ENCODE data around the gene NUMA1. TPM values are rescaled to one million over a fixed set of nuclear protein-coding genes. Genes with fewer than 3 reads are reported as not detected.

The NUMA1 gene, protein sequence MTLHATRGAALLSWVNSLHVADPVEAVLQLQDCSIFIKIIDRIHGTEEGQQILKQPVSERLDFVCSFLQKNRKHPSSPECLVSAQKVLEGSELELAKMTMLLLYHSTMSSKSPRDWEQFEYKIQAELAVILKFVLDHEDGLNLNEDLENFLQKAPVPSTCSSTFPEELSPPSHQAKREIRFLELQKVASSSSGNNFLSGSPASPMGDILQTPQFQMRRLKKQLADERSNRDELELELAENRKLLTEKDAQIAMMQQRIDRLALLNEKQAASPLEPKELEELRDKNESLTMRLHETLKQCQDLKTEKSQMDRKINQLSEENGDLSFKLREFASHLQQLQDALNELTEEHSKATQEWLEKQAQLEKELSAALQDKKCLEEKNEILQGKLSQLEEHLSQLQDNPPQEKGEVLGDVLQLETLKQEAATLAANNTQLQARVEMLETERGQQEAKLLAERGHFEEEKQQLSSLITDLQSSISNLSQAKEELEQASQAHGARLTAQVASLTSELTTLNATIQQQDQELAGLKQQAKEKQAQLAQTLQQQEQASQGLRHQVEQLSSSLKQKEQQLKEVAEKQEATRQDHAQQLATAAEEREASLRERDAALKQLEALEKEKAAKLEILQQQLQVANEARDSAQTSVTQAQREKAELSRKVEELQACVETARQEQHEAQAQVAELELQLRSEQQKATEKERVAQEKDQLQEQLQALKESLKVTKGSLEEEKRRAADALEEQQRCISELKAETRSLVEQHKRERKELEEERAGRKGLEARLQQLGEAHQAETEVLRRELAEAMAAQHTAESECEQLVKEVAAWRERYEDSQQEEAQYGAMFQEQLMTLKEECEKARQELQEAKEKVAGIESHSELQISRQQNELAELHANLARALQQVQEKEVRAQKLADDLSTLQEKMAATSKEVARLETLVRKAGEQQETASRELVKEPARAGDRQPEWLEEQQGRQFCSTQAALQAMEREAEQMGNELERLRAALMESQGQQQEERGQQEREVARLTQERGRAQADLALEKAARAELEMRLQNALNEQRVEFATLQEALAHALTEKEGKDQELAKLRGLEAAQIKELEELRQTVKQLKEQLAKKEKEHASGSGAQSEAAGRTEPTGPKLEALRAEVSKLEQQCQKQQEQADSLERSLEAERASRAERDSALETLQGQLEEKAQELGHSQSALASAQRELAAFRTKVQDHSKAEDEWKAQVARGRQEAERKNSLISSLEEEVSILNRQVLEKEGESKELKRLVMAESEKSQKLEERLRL (N-terminal part only)
- 100 to 1,000 TPM; 154 to 167 TPM for total RNA-seq

DNA sequence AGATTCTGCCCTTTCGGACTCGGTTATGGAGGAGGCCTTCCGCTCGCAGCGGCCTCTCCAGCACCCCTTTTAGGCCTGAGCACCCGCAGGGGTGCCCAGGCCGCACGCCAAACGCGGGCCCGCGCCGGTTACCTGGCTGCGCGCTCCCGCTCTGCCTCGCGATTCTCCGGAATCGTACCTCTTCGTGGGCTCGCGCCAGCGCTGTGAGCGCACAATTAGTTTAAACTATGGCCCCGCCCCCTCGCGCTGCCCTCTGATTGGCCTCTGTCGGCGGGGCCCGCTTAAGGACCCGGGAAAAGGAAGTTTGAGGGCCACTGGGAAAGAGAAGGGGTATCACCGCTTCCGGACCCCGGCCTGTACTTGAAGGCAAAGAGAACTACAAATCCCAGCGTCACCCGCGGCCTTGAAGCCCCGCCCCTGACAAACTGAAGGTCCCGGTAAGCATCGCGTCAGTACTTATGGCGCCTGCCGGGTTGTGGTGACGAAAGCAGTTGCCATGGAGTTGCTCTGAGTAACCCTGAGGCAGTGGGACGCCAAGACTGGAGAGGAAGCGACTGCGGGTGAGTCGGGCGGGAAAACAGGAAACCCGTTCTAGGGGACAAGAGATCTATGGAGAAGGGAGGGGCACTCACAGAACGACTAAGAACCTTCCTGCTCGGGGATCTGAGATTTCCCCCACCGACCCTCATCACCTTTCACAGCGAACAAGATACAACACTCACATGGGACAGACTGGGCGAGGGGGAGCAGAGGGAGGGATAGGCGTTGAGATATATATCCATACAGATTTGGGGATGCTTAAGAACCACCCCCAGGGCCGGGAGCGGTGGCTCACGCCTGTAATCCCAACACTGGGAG is at the start of gene NUMA1, which contains the start of gene LRRC51:
Gene NUMA1 (minus strand): TSS at position 217 of the 858 bp plus-strand sequence. CDS start 44,599 bp downstream, outside the sequence.
Gene LRRC51 (plus strand): TSS at position 525 of the 858 bp plus-strand sequence. CDS start 8,234 bp downstream, outside the sequence.
- peak within 1 kb of the TSS; percentile 94 for H3K27ac Mint-ChIP-seq
- POLR2A ChIA-PET = interaction anchor here (0.6 to 0.9 kb wide), 2 partner anchors 32 to 152 kb away, joined by 4 to 8 read pairs; partner anchors contain the start of genes ANAPC15 and XNDC1N
- ATAC-seq (peak; percentile 96), DNase-seq (peak; percentile 100)
- CTCF ChIA-PET = interaction anchor here (1.2 to 2.0 kb wide), 3 partner anchors 17 to 28 kb away, joined by 3 to 10 read pairs (median 5); partner anchors contain the start of gene TOMT
- H3K4me3 Mint-ChIP-seq = peak within 1 kb of the TSS; percentile 91
- peaks cover 37% of the 10 kb centered on the region for H3K4me1 Mint-ChIP-seq
- intact Hi-C loops (cut with DNase I, micrococcal nuclease) = loop anchor here (1.0 to 2.0 kb wide), 13 partner anchors 23 to 1699 kb away; partner anchors contain the start of genes ANAPC15 (in 2 of the 2), CLPB (in 2 of the 2), LAMTOR1 (in 2 of the 2) and ATG16L2 (in 1 of the 2)
- H3K36me3 Mint-ChIP-seq (ENCODE audit: low read depth) = peaks cover 10% of the 10 kb centered on the region
- no peaks in the 10 kb centered on the region for H3K9me3 Mint-ChIP-seq (ENCODE audit: low read depth)
- H3K27me3 Mint-ChIP-seq = no peaks in the 10 kb centered on the region

DNA sequence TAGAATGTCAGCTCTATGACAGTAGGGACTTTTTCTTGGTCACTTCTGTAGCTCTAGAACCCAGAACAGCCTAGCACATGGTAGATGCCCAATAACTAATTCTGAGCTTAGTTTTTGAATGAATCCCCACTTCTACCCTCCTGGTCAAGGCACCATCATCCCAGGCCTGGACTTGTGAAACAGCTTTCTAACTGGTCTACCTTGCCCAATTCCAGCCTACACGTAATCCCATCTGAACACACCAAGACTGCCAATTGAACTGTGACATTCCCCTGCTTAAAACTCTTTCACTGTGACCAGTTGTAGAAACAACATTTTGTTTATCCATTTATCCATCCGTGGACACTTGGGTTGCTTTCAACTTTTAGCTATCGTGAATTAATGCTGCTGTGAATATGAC is 49.0 kb upstream of the NUMA1 start:
- no peaks in the 10 kb centered on the region for H3K4me1 Mint-ChIP-seq
- H3K4me3 Mint-ChIP-seq = no peak overlapping the region
- no peak overlapping the region for H3K27ac Mint-ChIP-seq
- H3K27me3 Mint-ChIP-seq = peaks cover 15% of the 10 kb centered on the region
- no peak for ATAC-seq
- POLR2A ChIA-PET = interaction anchor here (0.7 kb wide), 1 partner anchor 107 kb away, joined by 6 read pairs; no protein-coding TSS in a partner anchor
- H3K36me3 Mint-ChIP-seq (ENCODE audit: low read depth) = peaks cover 3% of the 10 kb centered on the region
- intact Hi-C loops (cut with DNase I, micrococcal nuclease) = no loop called here
- no peak for DNase-seq
- CTCF ChIA-PET = interaction anchor here (0.6 to 1.2 kb wide), 6 partner anchors 10 to 152 kb away, joined by 3 to 6 read pairs (median 3); no protein-coding TSS in a partner anchor
- peaks cover 11% of the 10 kb centered on the region for H3K9me3 Mint-ChIP-seq (ENCODE audit: low read depth)

DNA sequence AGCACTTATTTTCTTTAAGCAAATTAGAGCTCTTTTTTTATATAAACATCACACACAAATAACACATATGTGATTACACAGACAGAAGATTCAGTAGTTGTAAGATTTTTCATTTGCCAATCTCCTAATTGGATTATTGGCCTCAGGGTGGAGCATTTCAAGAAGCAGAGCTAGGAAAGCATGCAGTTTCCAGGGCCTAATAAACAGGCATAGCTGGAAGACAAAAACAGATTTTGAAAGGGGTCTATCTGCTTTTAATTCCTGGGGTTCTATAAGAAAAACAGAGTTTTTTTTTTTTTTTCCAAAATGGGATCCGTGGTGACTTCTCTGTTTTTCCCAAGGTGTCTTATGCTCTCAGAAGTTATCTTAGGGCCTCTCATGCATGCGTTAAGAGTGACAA is 47.6 kb upstream of the NUMA1 start:
- POLR2A ChIA-PET = no interaction called here
- Mint-ChIP-seq H3K4me1 (no peaks in the 10 kb centered on the region), H3K4me3 (no peak overlapping the region), H3K27me3 (peaks cover 13% of the 10 kb centered on the region), H3K27ac (no peak overlapping the region), H3K36me3 (ENCODE audit: low read depth) (peaks cover 3% of the 10 kb centered on the region), H3K9me3 (ENCODE audit: low read depth) (peaks cover 11% of the 10 kb centered on the region)
- intact Hi-C loops (cut with DNase I, micrococcal nuclease) = no loop called here
- ATAC-seq = no peak
- no peak for DNase-seq
- CTCF ChIA-PET = interaction anchor here (0.7 to 1.5 kb wide), 3 partner anchors 17 to 115 kb away, joined by 3 to 4 read pairs (median 4); no protein-coding TSS in a partner anchor

GRCh38 chr11:72125956-72126355 is 45.6 kb upstream of the NUMA1 start:
- intact Hi-C loops (cut with DNase I, micrococcal nuclease) = no loop called here
- peaks cover 7% of the 10 kb centered on the region for H3K27me3 Mint-ChIP-seq

GRCh38 chr11:72124046-72124445 is 43.7 kb upstream of the NUMA1 start:
- ATAC-seq (no peak), DNase-seq (no peak)
- Mint-ChIP-seq H3K36me3 (ENCODE audit: low read depth) (peaks cover 2% of the 10 kb centered on the region), H3K9me3 (ENCODE audit: low read depth) (peaks cover 9% of the 10 kb centered on the region), H3K27me3 (peaks cover 7% of the 10 kb centered on the region), H3K27ac (no peak overlapping the region), H3K4me1 (no peaks in the 10 kb centered on the region), H3K4me3 (no peak overlapping the region)
- ChIA-PET CTCF (interaction anchor here (1.7 kb wide), 1 partner anchor 20 kb away, joined by 8 read pairs; no protein-coding TSS in a partner anchor), POLR2A (no interaction called here)
- intact Hi-C loops (cut with DNase I, micrococcal nuclease) = no loop called here

More at GRCh38 chr11:72125956-72126355, 45.6 kb upstream of the NUMA1 start:
- ChIA-PET POLR2A (no interaction called here), CTCF (interaction anchor here (0.9 to 2.6 kb wide), 2 partner anchors 18 to 149 kb away, joined by 3 to 11 read pairs; no protein-coding TSS in a partner anchor)
- H3K27ac Mint-ChIP-seq = no peak overlapping the region
- no peak overlapping the region for H3K4me3 Mint-ChIP-seq
- peaks cover 3% of the 10 kb centered on the region for H3K36me3 Mint-ChIP-seq (ENCODE audit: low read depth)
- peaks cover 11% of the 10 kb centered on the region for H3K9me3 Mint-ChIP-seq (ENCODE audit: low read depth)
- DNase-seq = no peak
- no peaks in the 10 kb centered on the region for H3K4me1 Mint-ChIP-seq
- ATAC-seq = no peak

DNA sequence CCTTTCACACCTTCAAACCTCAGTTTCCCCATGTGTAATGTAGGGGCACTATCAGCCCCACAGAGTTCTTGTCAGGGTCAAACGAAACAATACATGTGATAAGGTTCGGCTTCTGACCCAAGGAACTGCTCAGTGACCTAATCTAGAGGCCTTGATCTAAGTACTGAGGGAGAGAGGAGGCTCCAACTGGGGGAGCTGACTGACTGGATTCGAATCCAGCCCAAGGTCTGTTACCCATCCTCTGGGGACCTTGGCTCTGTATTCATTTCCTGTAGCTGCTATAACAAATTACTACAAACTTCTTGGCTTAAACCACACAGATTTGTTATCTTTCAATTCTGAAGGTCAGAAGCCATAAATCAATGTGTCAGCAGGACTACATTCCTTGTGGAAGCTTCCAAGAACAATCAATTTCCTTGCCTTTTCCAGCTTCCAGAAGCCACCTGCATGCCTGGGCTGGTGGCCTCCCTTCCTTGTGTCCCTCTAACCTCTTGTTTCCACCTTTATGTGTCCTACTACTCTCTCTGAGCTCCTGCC is 42.8 kb upstream of the NUMA1 start:
- CTCF ChIA-PET = interaction anchor here (1.7 kb wide), 1 partner anchor 21 kb away, joined by 8 read pairs; no protein-coding TSS in a partner anchor

DNA sequence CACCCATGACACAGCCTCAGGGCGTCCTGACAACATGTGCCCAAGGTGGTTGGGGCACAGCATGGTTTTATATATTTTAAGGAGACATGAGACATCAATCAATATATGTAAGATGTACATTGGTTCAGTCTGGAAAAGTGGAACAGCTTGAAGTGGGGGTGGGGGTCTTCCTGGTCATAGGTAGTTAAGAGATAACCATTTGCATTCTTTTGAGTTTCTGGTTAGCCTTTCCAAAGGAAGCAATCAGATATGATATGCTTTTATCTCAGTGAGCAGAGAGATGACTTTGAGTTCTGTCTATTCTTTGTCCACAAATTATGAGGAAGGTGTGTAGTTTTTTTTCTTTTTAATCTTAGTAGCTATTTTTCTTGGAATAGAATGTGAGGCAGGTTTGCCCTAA is 42.3 kb upstream of the NUMA1 start:
- POLR2A ChIA-PET = no interaction called here
- Mint-ChIP-seq H3K36me3 (ENCODE audit: low read depth) (no peaks in the 10 kb centered on the region), H3K27me3 (peaks cover 3% of the 10 kb centered on the region), H3K4me1 (no peaks in the 10 kb centered on the region), H3K27ac (no peak overlapping the region), H3K4me3 (no peak overlapping the region), H3K9me3 (ENCODE audit: low read depth) (peaks cover under 1% of the 10 kb centered on the region)
- DNase-seq (no peak), ATAC-seq (no peak)
- CTCF ChIA-PET = interaction anchor here (0.7 to 1.7 kb wide), 2 partner anchors 22 to 25 kb away, joined by 3 to 8 read pairs; no protein-coding TSS in a partner anchor
- intact Hi-C loops (cut with DNase I, micrococcal nuclease) = no loop called here

More for the DNA sequence above, 42.8 kb upstream of the NUMA1 start:
- intact Hi-C loops (cut with DNase I, micrococcal nuclease) = no loop called here
- H3K4me3 Mint-ChIP-seq = no peak overlapping the region
- H3K27ac Mint-ChIP-seq = no peak overlapping the region
- H3K27me3 Mint-ChIP-seq = peaks cover 3% of the 10 kb centered on the region
- DNase-seq (no peak), ATAC-seq (no peak)
- no peaks in the 10 kb centered on the region for H3K36me3 Mint-ChIP-seq (ENCODE audit: low read depth)
- peaks cover 3% of the 10 kb centered on the region for H3K9me3 Mint-ChIP-seq (ENCODE audit: low read depth)
- H3K4me1 Mint-ChIP-seq = no peaks in the 10 kb centered on the region
- POLR2A ChIA-PET = no interaction called here

DNA sequence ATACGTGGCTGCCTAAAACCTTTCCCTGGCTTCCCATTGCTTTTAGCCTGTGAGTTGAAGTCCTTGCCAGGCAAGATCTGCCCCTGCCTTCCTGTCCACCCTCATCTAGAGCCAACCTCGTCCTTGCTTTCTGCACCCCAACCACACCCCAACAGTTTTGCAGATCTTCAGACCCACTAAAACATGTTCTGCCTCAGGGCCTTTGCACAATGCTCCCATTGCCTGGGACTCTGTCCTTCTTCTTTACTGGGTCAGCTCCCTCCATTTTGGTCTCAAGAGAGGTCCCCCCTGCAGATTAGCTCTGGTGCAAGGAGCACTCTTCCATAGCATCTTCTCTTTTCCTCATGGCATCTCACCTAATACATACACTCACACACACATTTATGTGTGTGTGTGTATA is 40.6 kb upstream of the NUMA1 start:
- H3K4me1 Mint-ChIP-seq = no peaks in the 10 kb centered on the region
- CTCF ChIA-PET = interaction anchor here (0.7 kb wide), 1 partner anchor 174 kb away, joined by 3 read pairs; no protein-coding TSS in a partner anchor

GRCh38 chr11:72119198-72119597 is 38.9 kb upstream of the NUMA1 start:
- ATAC-seq (no peak), DNase-seq (no peak)
- Mint-ChIP-seq H3K27ac (no peak overlapping the region), H3K36me3 (ENCODE audit: low read depth) (no peaks in the 10 kb centered on the region), H3K9me3 (ENCODE audit: low read depth) (no peaks in the 10 kb centered on the region), H3K27me3 (peaks cover 3% of the 10 kb centered on the region), H3K4me1 (no peaks in the 10 kb centered on the region), H3K4me3 (no peak overlapping the region)
- intact Hi-C loops (cut with DNase I, micrococcal nuclease) = loop anchor here in 1 of 2 experiments (10.0 kb wide), 2 partner anchors 1026 to 1914 kb away; partner anchors contain the start of genes FADD and FCHSD2
- ChIA-PET CTCF (interaction anchor here (1.0 to 1.8 kb wide), 2 partner anchors 10 to 25 kb away, joined by 3 to 7 read pairs; no protein-coding TSS in a partner anchor), POLR2A (no interaction called here)

More for the DNA sequence above, 40.6 kb upstream of the NUMA1 start:
- intact Hi-C loops (cut with DNase I, micrococcal nuclease) = no loop called here
- no peak overlapping the region for H3K27ac Mint-ChIP-seq
- DNase-seq (no peak), ATAC-seq (no peak)
- H3K36me3 Mint-ChIP-seq (ENCODE audit: low read depth) = no peaks in the 10 kb centered on the region
- no peak overlapping the region for H3K4me3 Mint-ChIP-seq
- POLR2A ChIA-PET = no interaction called here
- no peaks in the 10 kb centered on the region for H3K9me3 Mint-ChIP-seq (ENCODE audit: low read depth)
- H3K27me3 Mint-ChIP-seq = peaks cover 3% of the 10 kb centered on the region
